Neural progenitor cell (in vitro differentiated cells): ENCODE data around the gene C1orf115. TPM values are rescaled to one million over a fixed set of nuclear protein-coding genes. Genes with fewer than 3 reads are reported as not detected.
"Not testable (repeated sequence)": the region's sequence is repeated elsewhere in the genome, so short reads cannot be mapped to it uniquely, and the experiment has no call there.

Source experiments
- DNase-seq: peaks from one replicate; pipeline ENCODE4 v3.0.0-alpha.2; 2016; ENCODE audit warnings: low spot score
- H2AFZ ChIP-seq: fragments of 200-600 bp; sonication (generic); replicated peaks from 2 replicates; pipeline ENCODE4 v1.6.1; 2016; ENCODE audit warnings: antibody characterized with exemption
- H3F3A ChIP-seq: fragments of 200-600 bp; sonication (generic); 2 replicates; pipeline ENCODE4 v1.6.1; 2016; ENCODE audit warnings: antibody characterized with exemption, low read depth
- H3K27ac ChIP-seq: fragments of 200-600 bp; sonication (generic); 2 replicates; pipeline ENCODE4 v1.5.1; 2016; ENCODE audit warnings: mild to moderate bottlenecking
- H3K27me3 ChIP-seq: fragments of 200-600 bp; sonication (generic); 2 replicates; pipeline ENCODE4 v1.6.1; 2016; ENCODE audit warnings: mild to moderate bottlenecking, moderate library complexity
- H3K36me3 ChIP-seq: fragments of 200-600 bp; sonication (generic); 2 replicates; pipeline ENCODE4 v1.5.1; 2016
- H3K4me1 ChIP-seq: fragments of 200-600 bp; sonication (generic); 2 replicates; pipeline ENCODE4 v1.6.1; 2016; ENCODE audit warnings: mixed run types
- H3K4me2 ChIP-seq: fragments of 200-600 bp; sonication (generic); 2 replicates; pipeline ENCODE4 v1.6.1; 2016
- H3K4me3 ChIP-seq: fragments of 200-600 bp; sonication (generic); 2 replicates; pipeline ENCODE4 v1.5.1; 2016
- H3K79me2 ChIP-seq: fragments of 200-600 bp; sonication (generic); 2 replicates; pipeline ENCODE4 v1.6.1; 2016; ENCODE audit warnings: low read depth
- H3K9ac ChIP-seq: fragments of 200-600 bp; sonication (generic); 2 replicates; pipeline ENCODE4 v1.6.1; 2016
- H3K9me3 ChIP-seq: fragments of 200-600 bp; sonication (generic); 2 replicates; pipeline ENCODE4 v1.5.1; 2016; ENCODE audit warnings: low read depth
- H4K20me1 ChIP-seq: fragments of 200-600 bp; sonication (generic); 2 replicates; pipeline ENCODE4 v1.6.1; 2016; ENCODE audit warnings: low read depth
- H3K27ac Mint-ChIP-seq: 3 replicates; pipeline ENCODE4 v1.8.0; 2021; ENCODE audit warnings: mixed read lengths
- H3K27me3 Mint-ChIP-seq: 2 replicates; pipeline ENCODE4 v1.8.0; 2022; ENCODE audit warnings: low read depth, mild to moderate bottlenecking, inconsistent platforms, moderate library complexity, mixed read lengths; ENCODE audit not compliant: insufficient read depth
- H3K36me3 Mint-ChIP-seq: 3 replicates; pipeline ENCODE4 v1.8.0; 2021; ENCODE audit warnings: mixed read lengths
- H3K4me1 Mint-ChIP-seq: 3 replicates; pipeline ENCODE4 v1.8.0; 2021; ENCODE audit warnings: mixed read lengths
- H3K4me3 Mint-ChIP-seq: 3 replicates; pipeline ENCODE4 v1.8.0; 2021; ENCODE audit warnings: mild to moderate bottlenecking, moderate library complexity, mixed read lengths
- H3K9me3 Mint-ChIP-seq: 3 replicates; pipeline ENCODE4 v1.8.0; 2020; ENCODE audit warnings: mixed read lengths
- EZH2 ChIP-seq: fragments of 200-600 bp; sonication (generic); IDR thresholded peaks from 2 replicates; pipeline ENCODE4 v1.6.1; 2017; ENCODE audit warnings: antibody characterized with exemption, mild to moderate bottlenecking, moderate library complexity
- EZH2phosphoT487 ChIP-seq: fragments of 200-600 bp; sonication (generic); IDR thresholded peaks from 2 replicates; pipeline ENCODE4 v1.6.1; 2017; ENCODE audit warnings: antibody characterized with exemption
- total RNA-seq: library from RNA; depleted of rRNA; stranded (reverse); fragments of >200 nt; gene quantifications from 2 replicates; pipeline ENCODE4 v1.2.3, GENCODE V29; 2015; ENCODE audit warnings: low replicate concordance
- TF ChIP-seq, protein P1 (sequence below): fragments of 200-600 bp; sonication (generic); IDR thresholded peaks from 2 replicates; pipeline ENCODE4 v1.5.1; 2017; ENCODE audit warnings: antibody characterized with exemption, mild to moderate bottlenecking

Gene C1orf115
- total RNA-seq, 1 donor from 2014 or later, result 6.2 TPM

DNA sequence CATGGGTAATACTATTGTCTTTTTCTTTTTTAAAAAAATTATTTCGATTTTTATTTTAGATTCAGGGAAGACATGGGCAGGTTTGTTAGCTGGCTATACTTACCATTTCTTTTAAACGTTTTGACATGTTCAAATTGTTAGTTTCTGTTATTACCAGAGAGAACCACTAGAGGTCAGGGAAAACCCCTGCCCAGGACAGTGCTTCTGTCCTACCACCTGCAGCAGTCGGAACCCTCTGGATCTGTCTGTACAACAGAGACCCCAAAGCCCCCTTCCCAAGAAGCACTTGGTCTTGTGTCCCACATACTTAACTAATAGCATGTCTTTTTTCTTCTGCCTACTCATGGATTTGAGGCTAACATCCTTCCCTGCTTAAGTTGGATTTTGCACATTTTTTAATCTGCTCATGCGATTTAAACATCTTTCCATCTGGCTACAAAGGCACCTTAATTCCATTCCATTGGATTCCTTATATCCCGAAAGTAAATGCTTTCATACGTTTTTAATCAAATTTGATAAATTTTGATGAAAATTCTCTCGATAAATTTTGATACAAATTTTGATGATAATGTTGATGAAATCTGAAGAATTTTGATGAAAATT is 10.0 kb upstream of the C1orf115 start:
- no peaks in the 10 kb centered on the region for H4K20me1 ChIP-seq
- no peak overlapping the region for H3K4me2 ChIP-seq
- H2AFZ ChIP-seq, result no peak overlapping the region
- H3K27ac ChIP-seq, result no peak overlapping the region
- no peaks in the 10 kb centered on the region for H3K27me3 ChIP-seq
- Mint-ChIP-seq H3K4me3 (no peak overlapping the region), H3K4me1 (no peaks in the 10 kb centered on the region), H3K9me3 (no peaks in the 10 kb centered on the region), H3K27ac (no peak overlapping the region), H3K36me3 (no peaks in the 10 kb centered on the region), H3K27me3 (peaks cover 4% of the 10 kb centered on the region)
- no peaks in the 10 kb centered on the region for H3F3A ChIP-seq
- no peaks in the 10 kb centered on the region for H3K36me3 ChIP-seq
- peak; percentile 68 for DNase-seq
- TF ChIP-seq EZH2 (no peak), EZH2phosphoT487 (no peak)
- TF ChIP-seq, protein P1, sequence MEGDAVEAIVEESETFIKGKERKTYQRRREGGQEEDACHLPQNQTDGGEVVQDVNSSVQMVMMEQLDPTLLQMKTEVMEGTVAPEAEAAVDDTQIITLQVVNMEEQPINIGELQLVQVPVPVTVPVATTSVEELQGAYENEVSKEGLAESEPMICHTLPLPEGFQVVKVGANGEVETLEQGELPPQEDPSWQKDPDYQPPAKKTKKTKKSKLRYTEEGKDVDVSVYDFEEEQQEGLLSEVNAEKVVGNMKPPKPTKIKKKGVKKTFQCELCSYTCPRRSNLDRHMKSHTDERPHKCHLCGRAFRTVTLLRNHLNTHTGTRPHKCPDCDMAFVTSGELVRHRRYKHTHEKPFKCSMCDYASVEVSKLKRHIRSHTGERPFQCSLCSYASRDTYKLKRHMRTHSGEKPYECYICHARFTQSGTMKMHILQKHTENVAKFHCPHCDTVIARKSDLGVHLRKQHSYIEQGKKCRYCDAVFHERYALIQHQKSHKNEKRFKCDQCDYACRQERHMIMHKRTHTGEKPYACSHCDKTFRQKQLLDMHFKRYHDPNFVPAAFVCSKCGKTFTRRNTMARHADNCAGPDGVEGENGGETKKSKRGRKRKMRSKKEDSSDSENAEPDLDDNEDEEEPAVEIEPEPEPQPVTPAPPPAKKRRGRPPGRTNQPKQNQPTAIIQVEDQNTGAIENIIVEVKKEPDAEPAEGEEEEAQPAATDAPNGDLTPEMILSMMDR, result peak; percentile 70
- no peaks in the 10 kb centered on the region for H3K79me2 ChIP-seq
- H3K9me3 ChIP-seq, result no peaks in the 10 kb centered on the region
- no peak overlapping the region for H3K9ac ChIP-seq
- no peak overlapping the region for H3K4me3 ChIP-seq
- H3K4me1 ChIP-seq, result no peaks in the 10 kb centered on the region

- no peak overlapping the region for H3K27ac ChIP-seq
- no peaks in the 10 kb centered on the region for H3K4me1 ChIP-seq
- TF ChIP-seq EZH2phosphoT487, result no peak
- TF ChIP-seq, protein P1, result no peak
- no peak for TF ChIP-seq EZH2
- H3K9me3 Mint-ChIP-seq, result no peaks in the 10 kb centered on the region
- H3K9me3 ChIP-seq, result no peaks in the 10 kb centered on the region
- no peaks in the 10 kb centered on the region for H3K79me2 ChIP-seq
- no peak for DNase-seq
- H3K4me3 ChIP-seq, result no peak overlapping the region
- H3K4me3 Mint-ChIP-seq, result no peak overlapping the region
- no peak overlapping the region for H3K4me2 ChIP-seq
- no peaks in the 10 kb centered on the region for H3K27me3 ChIP-seq
- H2AFZ ChIP-seq, result no peak overlapping the region
- H3K4me1 Mint-ChIP-seq, result no peaks in the 10 kb centered on the region
- no peaks in the 10 kb centered on the region for H4K20me1 ChIP-seq
- H3K36me3 Mint-ChIP-seq, result no peaks in the 10 kb centered on the region
- H3K36me3 ChIP-seq, result no peaks in the 10 kb centered on the region
- no peak overlapping the region for H3K27ac Mint-ChIP-seq
- H3K9ac ChIP-seq, result no peak overlapping the region
- H3K27me3 Mint-ChIP-seq, result peaks cover 4% of the 10 kb centered on the region
- no peaks in the 10 kb centered on the region for H3F3A ChIP-seq
These were observed 8.8 kb upstream of the C1orf115 start for GRCh38 chr1:220681220-220681880.

GRCh38 chr1:220682901-220683576 is 7.1 kb upstream of the C1orf115 start:
- Histone ChIP-seq H3K36me3 (no peaks in the 10 kb centered on the region), H3K9ac (no peak overlapping the region)
- TF ChIP-seq EZH2 (no peak), EZH2phosphoT487 (no peak)
- TF ChIP-seq, protein P1, result no peak

DNA sequence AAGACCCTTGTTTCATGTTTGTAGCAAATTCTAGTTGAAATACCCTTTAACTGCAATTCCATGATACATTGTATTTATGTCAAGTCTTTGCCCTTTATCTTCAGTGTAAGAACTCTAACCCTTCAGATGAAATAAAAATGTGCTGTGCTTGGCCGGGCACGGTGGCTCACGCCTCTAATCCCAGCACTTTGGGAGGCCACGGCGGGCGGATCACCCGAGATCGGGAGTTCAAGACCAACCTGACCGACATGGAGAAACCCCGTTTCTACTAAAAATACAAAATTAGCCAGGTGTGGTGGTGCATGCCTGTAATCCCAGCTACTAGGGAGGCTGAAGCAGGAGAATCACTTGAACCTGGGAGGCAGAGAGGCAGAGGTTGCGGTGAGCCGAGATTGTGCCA is 6.4 kb upstream of the C1orf115 start:
- DNase-seq, H3K4me1 ChIP-seq, H3K9me3 ChIP-seq, H3F3A ChIP-seq, H3K27ac Mint-ChIP-seq, H3K4me2 ChIP-seq, H3K79me2 ChIP-seq, H3K9ac ChIP-seq, H3K9me3 Mint-ChIP-seq, H3K4me1 Mint-ChIP-seq, H3K36me3 ChIP-seq, H3K27me3 ChIP-seq, H3K36me3 Mint-ChIP-seq, H2AFZ ChIP-seq, H4K20me1 ChIP-seq, H3K4me3 ChIP-seq, H3K27me3 Mint-ChIP-seq, H3K27ac ChIP-seq: not testable (repeated sequence)
- H3K4me3 Mint-ChIP-seq, result peak overlapping the region; percentile 48

More at GRCh38 chr1:220682901-220683576, 7.1 kb upstream of the C1orf115 start:
- H3F3A ChIP-seq, result no peaks in the 10 kb centered on the region
- no peaks in the 10 kb centered on the region for H3K36me3 Mint-ChIP-seq
- no peaks in the 10 kb centered on the region for H3K79me2 ChIP-seq
- no peak overlapping the region for H3K4me2 ChIP-seq
- DNase-seq, result no peak
- no peak overlapping the region for H3K4me3 Mint-ChIP-seq
- H3K4me1 Mint-ChIP-seq, result no peaks in the 10 kb centered on the region
- H2AFZ ChIP-seq, result no peak overlapping the region
- peaks cover 4% of the 10 kb centered on the region for H3K27me3 Mint-ChIP-seq
- H3K27ac Mint-ChIP-seq, result no peak overlapping the region
- H3K27ac ChIP-seq, result no peak overlapping the region
- H4K20me1 ChIP-seq, result no peaks in the 10 kb centered on the region
- no peaks in the 10 kb centered on the region for H3K4me1 ChIP-seq
- no peaks in the 10 kb centered on the region for H3K9me3 Mint-ChIP-seq
- H3K27me3 ChIP-seq, result no peaks in the 10 kb centered on the region
- H3K9me3 ChIP-seq, result no peaks in the 10 kb centered on the region
- H3K4me3 ChIP-seq, result no peak overlapping the region
